Thyroid gland (tissue), 4 donors: ENCODE results near the gene CALR. TPM values are rescaled to one million over a fixed set of nuclear protein-coding genes. Genes with fewer than 3 reads are reported as not detected.

Experiments used
- DNase-seq, 2 donors: peaks; one replicate each; pipeline ENCODE4 v3.0.0-alpha.2; 2019
- H3K27ac ChIP-seq, 3 donors: fragments of 200-600 bp; sonication (generic); 1 replicate in 2 of 3; 2 replicates in 1 of 3; pipeline ENCODE4 v1.5.1; 2016 to 2019; ENCODE audit warnings: mild to moderate bottlenecking in 1 of 3, moderate library complexity in 1 of 3
- H3K27me3 ChIP-seq: fragments of 200-600 bp; sonication (generic); one replicate; pipeline ENCODE4 v1.5.1; 2019
- H3K36me3 ChIP-seq, 2 donors: fragments of 200-600 bp; sonication (generic); one replicate each; pipeline ENCODE4 v1.5.1; 2016 to 2019
- H3K4me1 ChIP-seq, 2 donors: fragments of 200-600 bp; sonication (generic); one replicate each; pipeline ENCODE4 v1.5.1; 2017 to 2019
- H3K4me3 ChIP-seq, 3 donors: fragments of 200-600 bp; sonication (generic); replicated peaks in 1 of 3; 1 replicate in 2 of 3; 2 replicates in 1 of 3; pipeline ENCODE4 v1.5.1; 2016; ENCODE audit warnings: mild to moderate bottlenecking in 1 of 3
- H3K9me3 ChIP-seq: fragments of 200-600 bp; sonication (generic); one replicate; pipeline ENCODE4 v1.5.1; 2017
- CTCF ChIP-seq, 6 experiments: fragments of 200-600 bp in 3 of 6; fragments of 450-650 bp in 3 of 6; sonication (generic) in 3 of 6; IDR thresholded peaks; one replicate each; pipeline ENCODE4 v1.5.1; 2016 to 2019; ENCODE audit warnings: antibody characterized with exemption in 6 of 6, mild to moderate bottlenecking in 2 of 6, inconsistent platforms in 1 of 6, moderate library complexity in 1 of 6
- POLR2A ChIP-seq, 2 donors: fragments of 450-650 bp; IDR thresholded peaks; one replicate each; pipeline ENCODE4 v1.6.1; 2017; ENCODE audit warnings: antibody characterized with exemption in 2 of 2, mild to moderate bottlenecking in 2 of 2, moderate library complexity in 1 of 2
- WGBS, 2 donors: methylation state at CpG; one replicate each; pipeline ENCODE4 v1.1.5; 2017; 5-methylcytosine and 5-hydroxymethylcytosine counted together
- intact Hi-C: fragments of 100-400 bp; cut with DNase I; formaldehyde crosslinking; loops from one replicate; pipeline ENCODE4 v1.15.1; 2023
- microRNA-seq: library from miRNA; unstranded; fragments of <30 nt; microRNA quantifications from one replicate; pipeline ENCODE4, GENCODE V29; 2016
- small RNA-seq: library from RNA; depleted of rRNA; stranded (forward); fragments of <200 nt; gene quantifications from one replicate; pipeline ENCODE3, GENCODE V24; 2016
- total RNA-seq, 4 donors: library from RNA; depleted of rRNA; stranded (reverse); fragments of >200 nt; gene quantifications; one replicate each; pipeline ENCODE4 v1.2.3, GENCODE V29; 2016

The CALR gene
- total RNA-seq, 4 donors from 2014 or later = 1,892 to 4,270 (median 2,942) TPM

- 44 to 55% methylated on average over 20 to 22 of the region's 22 CpGs for WGBS, 2 donors
Measured at GRCh38 chr19:12990431-12990830, 52.0 kb downstream of the CALR start.

DNA sequence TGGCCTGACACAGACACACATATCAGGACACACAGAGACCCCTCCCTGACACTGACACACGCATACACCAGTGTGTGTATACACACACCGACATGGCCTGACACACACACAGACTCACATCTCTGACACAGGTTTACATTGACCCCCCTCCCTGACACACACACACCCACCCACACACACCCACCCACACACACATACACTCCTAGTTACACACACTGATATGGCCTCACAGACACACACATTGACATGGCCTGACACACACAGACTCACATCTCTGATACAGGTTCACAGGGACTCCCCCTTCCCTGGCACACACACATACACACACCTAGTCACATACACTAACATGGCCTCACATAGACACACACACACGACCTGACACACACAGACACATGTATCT, 52.4 kb downstream of the CALR start:
- H3K27ac ChIP-seq = no peak overlapping the region
- intact Hi-C loops = no loop called here
- no peak overlapping the region for H3K4me3 ChIP-seq
- no peak for TF ChIP-seq POLR2A (IDR thresholded peaks at IDR 0.05)
- no peak for TF ChIP-seq CTCF (IDR thresholded peaks at IDR 0.05)
- H3K4me1 ChIP-seq = no peaks in the 10 kb centered on the region
- 77 to 85% methylated on average over 3 of the region's 3 CpGs for WGBS, 2 donors
- no peak for DNase-seq
- no peaks in the 10 kb centered on the region for H3K36me3 ChIP-seq
- H3K27me3 ChIP-seq = no peaks in the 10 kb centered on the region
- H3K9me3 ChIP-seq = no peaks in the 10 kb centered on the region

More at GRCh38 chr19:12990431-12990830, 52.0 kb downstream of the CALR start:
- no peak overlapping the region for H3K27ac ChIP-seq
- no peaks in the 10 kb centered on the region for H3K36me3 ChIP-seq
- H3K9me3 ChIP-seq = no peaks in the 10 kb centered on the region
- intact Hi-C loops = no loop called here
- no peak overlapping the region for H3K4me3 ChIP-seq
- no peak for DNase-seq
- TF ChIP-seq CTCF (IDR thresholded peaks at IDR 0.05) (no peak), POLR2A (IDR thresholded peaks at IDR 0.05) (no peak)
- H3K4me1 ChIP-seq = no peaks in the 10 kb centered on the region
- no peaks in the 10 kb centered on the region for H3K27me3 ChIP-seq

DNA sequence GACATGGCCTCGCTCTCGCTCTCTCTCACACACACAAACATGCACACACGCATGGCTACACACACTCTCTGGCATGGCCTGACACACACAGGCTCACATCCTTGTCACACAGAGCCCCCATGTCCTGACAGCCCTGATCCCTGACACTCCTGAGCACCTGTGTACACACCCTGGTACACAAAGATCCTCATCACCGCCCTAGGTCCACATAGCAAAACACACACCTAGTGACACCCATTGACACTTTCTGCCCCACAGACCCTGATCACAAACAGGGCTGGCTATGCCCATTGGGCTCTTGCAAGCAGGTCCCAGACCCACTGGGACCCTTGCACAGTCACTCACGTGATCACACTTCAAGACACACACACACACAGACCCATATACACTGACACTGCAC, 52.9 kb downstream of the CALR start:
- no peak for TF ChIP-seq CTCF (IDR thresholded peaks at IDR 0.05)
- TF ChIP-seq POLR2A (IDR thresholded peaks at IDR 0.05) = no peak
- H3K4me3 ChIP-seq = no peak overlapping the region
- no peaks in the 10 kb centered on the region for H3K36me3 ChIP-seq
- H3K9me3 ChIP-seq = no peaks in the 10 kb centered on the region
- H3K27me3 ChIP-seq = no peaks in the 10 kb centered on the region
- no peaks in the 10 kb centered on the region for H3K4me1 ChIP-seq
- intact Hi-C loops = no loop called here
- no peak for DNase-seq
- no peak overlapping the region for H3K27ac ChIP-seq
- 94 to 97% methylated on average over 5 of the region's 5 CpGs for WGBS, 2 donors

GRCh38 chr19:12992729-12993128, 54.3 kb downstream of the CALR start:
- no peaks in the 10 kb centered on the region for H3K9me3 ChIP-seq
- H3K4me3 ChIP-seq = no peak overlapping the region
- DNase-seq = no peak
- no peak overlapping the region for H3K27ac ChIP-seq
- no peaks in the 10 kb centered on the region for H3K36me3 ChIP-seq
- intact Hi-C loops = no loop called here
- 95 to 96% methylated on average over 11 of the region's 11 CpGs for WGBS, 2 donors
- H3K4me1 ChIP-seq = peaks cover 11 to 12% of the 10 kb centered on the region in 2 donors
- H3K27me3 ChIP-seq = no peaks in the 10 kb centered on the region
- TF ChIP-seq POLR2A (IDR thresholded peaks at IDR 0.05) (no peak), CTCF (IDR thresholded peaks at IDR 0.05) (no peak)

GRCh38 chr19:12993562-12993961, 55.2 kb downstream of the CALR start:
- intact Hi-C loops = no loop called here
- no peak overlapping the region for H3K27ac ChIP-seq

More at GRCh38 chr19:12993562-12993961, 55.2 kb downstream of the CALR start:
- Histone ChIP-seq H3K36me3 (no peaks in the 10 kb centered on the region), H3K4me1 (peaks cover 20% of the 10 kb centered on the region in 2 donors), H3K4me3 (no peak overlapping the region), H3K27me3 (no peaks in the 10 kb centered on the region), H3K9me3 (no peaks in the 10 kb centered on the region)
- TF ChIP-seq CTCF (IDR thresholded peaks at IDR 0.05) = no peak
- TF ChIP-seq POLR2A (IDR thresholded peaks at IDR 0.05) = no peak
- DNase-seq = no peak
- WGBS, 2 donors = 91 to 95% methylated on average over 6 to 7 of the region's 7 CpGs

Small RNAs within 50 kb of the gene (microRNA-seq; reads per million reads assigned to microRNA genes)
- not detected for gene MIR5695
- gene MIR6515 = 6.6 reads per million, percentile 16 among the genes with 10 or more reads in this experiment

Small RNAs within 50 kb of the gene (small RNA-seq; reads per million reads assigned to genes)
- gene MIR5695 (not detected), gene MIR6515 (not detected)

Other genes with a start within 250 kb of the CALR start
- 10 to 100 TPM in 2 of 4 donors, 1 to 10 TPM in 2; 5.9 to 13.7 (median 11.3) TPM for gene FBXW9, start 242.0 kb upstream of the CALR start, total RNA-seq
- gene TNPO2, start 214.7 kb upstream of the CALR start, total RNA-seq = 10 to 100 TPM; 50.8 to 59.8 (median 54.8) TPM
- gene TRIR, start 203.9 kb upstream of the CALR start, total RNA-seq = 100 to 1,000 TPM; 261 to 416 (median 329) TPM
- gene GET3, start 201.1 kb upstream of the CALR start, total RNA-seq = 10 to 100 TPM; 70.7 to 88.8 (median 83.3) TPM
- not detected for gene BEST2, start 186.8 kb upstream of the CALR start, total RNA-seq
- gene HOOK2, start 163.1 kb upstream of the CALR start, total RNA-seq = 100 to 1,000 TPM; 128 to 145 (median 136) TPM
- gene JUNB, start 147.1 kb upstream of the CALR start, total RNA-seq = 100 to 1,000 TPM; 111 to 393 (median 220) TPM
- 100 to 1,000 TPM; 166 to 496 (median 328) TPM for gene PRDX2, start 136.8 kb upstream of the CALR start, total RNA-seq
- gene THSD8, start 136.5 kb upstream of the CALR start, total RNA-seq = under 1 TPM in 1 of 4 donors, not detected in 3; 0.67 TPM
- gene RNASEH2A, start 132.0 kb upstream of the CALR start, total RNA-seq = 10 to 100 TPM in 1 of 4 donors, 1 to 10 TPM in 3; 1.5 to 11.8 (median 5.4) TPM
- gene RTBDN, start 104.0 kb upstream of the CALR start, total RNA-seq = not detected
- under 1 TPM in 1 of 4 donors, not detected in 3; 0.56 TPM for gene MAST1, start 100.1 kb upstream of the CALR start, total RNA-seq
- gene DNASE2, start 57.2 kb upstream of the CALR start, total RNA-seq = 10 to 100 TPM; 35.4 to 67.3 (median 59.1) TPM
- not detected for gene KLF1, start 51.4 kb upstream of the CALR start, total RNA-seq
- gene GCDH, start 47.4 kb upstream of the CALR start, total RNA-seq = 10 to 100 TPM; 31.2 to 63.7 (median 46.7) TPM
- not detected for gene SYCE2, start 19.3 kb upstream of the CALR start, total RNA-seq
- gene FARSA, start 4.9 kb upstream of the CALR start, total RNA-seq = 10 to 100 TPM; 43.5 to 61.5 (median 53.4) TPM
- gene RAD23A, start 7.3 kb downstream of the CALR start, total RNA-seq = 100 to 1,000 TPM in 2 of 4 donors, 10 to 100 TPM in 2; 72.0 to 128 (median 101) TPM
- gene GADD45GIP1, start 18.6 kb downstream of the CALR start, total RNA-seq = 10 to 100 TPM; 31.8 to 68.3 (median 55.2) TPM
- under 1 TPM in 2 of 4 donors, not detected in 2; 0.40 to 0.45 TPM for gene DAND5, start 31.0 kb downstream of the CALR start, total RNA-seq
- gene NFIX, start 56.9 kb downstream of the CALR start, total RNA-seq = 10 to 100 TPM; 38.8 to 70.2 (median 62.4) TPM
- 10 to 100 TPM in 1 of 4 donors, 1 to 10 TPM in 3; 4.2 to 10.9 (median 7.7) TPM for gene LYL1, start 164.2 kb downstream of the CALR start, total RNA-seq
- gene TRMT1, start 178.1 kb downstream of the CALR start, total RNA-seq = 10 to 100 TPM; 23.9 to 31.3 (median 29.1) TPM
- gene NACC1, start 179.7 kb downstream of the CALR start, total RNA-seq = 10 to 100 TPM; 16.9 to 67.7 (median 43.0) TPM
- gene STX10, start 211.8 kb downstream of the CALR start, total RNA-seq = 10 to 100 TPM; 39.2 to 91.9 (median 56.5) TPM
- gene IER2, start 211.8 kb downstream of the CALR start, total RNA-seq = 100 to 1,000 TPM in 1 of 4 donors, 10 to 100 TPM in 3; 55.0 to 139 (median 65.9) TPM